K562 (cell line): ENCODE results near the gene TOX3. TPM values are rescaled to one million over a fixed set of nuclear protein-coding genes. Genes with fewer than 3 reads are reported as not detected.

Experiments used
- ATAC-seq: fragments of 200-7000 bp; cut with Tn5 transposase; 3 replicates; pipeline ENCODE4 v1.9.1; 2020; ENCODE audit warnings: moderate library complexity
- BruUV-seq: library from RNA; stranded (reverse); fragments of 400-500 nt; replicated peaks from 2 replicates; lab custom pipeline; 2021; lab: Mats Ljungman, UMichigan
- CTCF ChIA-PET: fragments of 300-600 bp; formaldehyde crosslinking; extraction: SDS; loops from one replicate; lab custom pipeline; 2021; ENCODE audit warnings: low intra/inter-chr PET ratio; lab: Yijun Ruan, JAX
- POLR2A ChIA-PET: fragments of 300-600, 350-650 bp; sonication (Branson Sonifier 250); formaldehyde crosslinking; extraction: SDS; loops from one replicate; lab custom pipeline; 2021; ENCODE audit warnings: antibody characterized with exemption, inconsistent platforms; lab: Yijun Ruan, JAX
- DNase-seq, 4 experiments: peaks; one replicate each; pipeline versions ENCODE4 v3.0.0 to v3.0.0-alpha.2; 2011 to 2018; ENCODE audit warnings: low spot score in 3 of 4, mixed read lengths in 3 of 4; ENCODE audit errors: extremely low read depth in 1 of 4
- FAIRE-seq: peaks from 2 replicates; lab custom pipeline; 2011; peaks lifted over from hg19 to GRCh38; lab: Jason Lieb, UNC
- H2AFZ ChIP-seq: 2 replicates; pipeline ENCODE4 v1.6.0; 2011; ENCODE audit warnings: low read depth, low read length, control low read depth, inconsistent platforms
- H3K27ac ChIP-seq: fragments of 200-600 bp; 3 replicates; pipeline ENCODE4 v1.8.0; 2011; ENCODE audit warnings: low read depth, mild to moderate bottlenecking, control low read depth, inconsistent platforms, low read length, moderate library complexity, mixed read lengths; ENCODE audit errors: extremely low read depth
- H3K27me3 ChIP-seq, 2 experiments: fragments of 300-600 bp in 1 of 2; 2 replicates in 1 of 2; 3 replicates in 1 of 2; pipeline versions ENCODE4 v1.6.0 to v1.8.0; 2011; ENCODE audit warnings: inconsistent platforms in 2 of 2, low read length in 2 of 2, mild to moderate bottlenecking in 1 of 2, mixed read lengths in 1 of 2, moderate library complexity in 1 of 2; ENCODE audit not compliant: control insufficient read depth in 2 of 2, insufficient read depth in 2 of 2
- H3K36me3 ChIP-seq: fragments of 300-600 bp; 3 replicates; pipeline ENCODE4 v1.8.0; 2011; ENCODE audit warnings: mild to moderate bottlenecking, low read length, inconsistent platforms; ENCODE audit not compliant: control insufficient read depth, insufficient read depth
- H3K4me1 ChIP-seq, 2 experiments: fragments of 200-600 bp in 1 of 2; replicated peaks in 1 of 2; 2 replicates in 1 of 2; 3 replicates in 1 of 2; pipeline versions ENCODE4 v1.5.1 to v1.8.0; 2011; ENCODE audit warnings: inconsistent platforms in 2 of 2, low read length in 2 of 2, mild to moderate bottlenecking in 1 of 2, mixed read lengths in 1 of 2, moderate library complexity in 1 of 2; ENCODE audit not compliant: control insufficient read depth in 2 of 2, insufficient read depth in 2 of 2
- H3K4me2 ChIP-seq: 2 replicates; pipeline ENCODE4 v1.6.1; 2011; ENCODE audit warnings: low read length, control low read depth, inconsistent platforms, mixed read lengths; ENCODE audit not compliant: insufficient read depth
- H3K4me3 ChIP-seq: fragments of 200-600 bp; sonication (generic), shearing (Covaris generic); 2 replicates; pipeline ENCODE4 v1.5.1; 2016; ENCODE audit warnings: control low read depth, inconsistent platforms
- H3K79me2 ChIP-seq: fragments of 200-600 bp; 3 replicates; pipeline ENCODE4 v1.8.0; 2011; ENCODE audit warnings: low read length, inconsistent platforms; ENCODE audit not compliant: control insufficient read depth, insufficient read depth
- H3K9ac ChIP-seq, 2 experiments: 2 replicates each; pipeline versions ENCODE4 v1.6.0 to v1.6.1; 2011; ENCODE audit warnings: low read depth in 2 of 2, low read length in 2 of 2, control low read depth in 1 of 2, inconsistent platforms in 1 of 2, mild to moderate bottlenecking in 1 of 2, mixed read lengths in 1 of 2; ENCODE audit not compliant: insufficient read depth in 1 of 2
- H3K9me1 ChIP-seq: one replicate; pipeline ENCODE4 v1.6.0; 2011; ENCODE audit warnings: inconsistent platforms, mild to moderate bottlenecking, low read length, moderate library complexity; ENCODE audit not compliant: control insufficient read depth, insufficient read depth
- H3K9me3 ChIP-seq: replicated peaks from 2 replicates; pipeline ENCODE4 v1.5.1; 2011; ENCODE audit warnings: low read depth, low read length, inconsistent platforms; ENCODE audit not compliant: control insufficient read depth, insufficient read depth
- H4K20me1 ChIP-seq: replicated peaks from 2 replicates; pipeline ENCODE4 v1.6.1; 2011; ENCODE audit warnings: low read length, inconsistent platforms, mixed read lengths; ENCODE audit not compliant: control insufficient read depth, insufficient read depth
- CAMTA2 ChIP-seq: fragments of 250-450 bp; sonication (Bioruptor Pico); conservative IDR thresholded peaks from 2 replicates; pipeline ENCODE4 v1.5.1; 2022
- KDM2B ChIP-seq: fragments of 250-450 bp; sonication (Bioruptor Pico); IDR thresholded peaks from 2 replicates; pipeline ENCODE4 v1.8.0; 2021; ENCODE audit warnings: mild to moderate bottlenecking, moderate library complexity
- MTA3 ChIP-seq: fragments of 450-650 bp; formaldehyde crosslinking; IDR thresholded peaks from 2 replicates; pipeline ENCODE4 v1.6.1; 2017; ENCODE audit warnings: mild to moderate bottlenecking, borderline replicate concordance
- PCBP1 ChIP-seq: fragments of 200-400 bp; formaldehyde crosslinking; IDR thresholded peaks from 2 replicates; pipeline ENCODE4 v1.6.1; 2018; ENCODE audit warnings: mild to moderate bottlenecking, low read depth, low read length; ENCODE audit not compliant: poor library complexity, severe bottlenecking
- PRMT5 ChIP-seq: sonication (generic); formaldehyde crosslinking; IDR thresholded peaks from 2 replicates; pipeline ENCODE4 v1.5.0; 2020; ENCODE audit warnings: missing genetic modification reagents
- WHSC1 ChIP-seq: IDR thresholded peaks from one replicate; pipeline ENCODE4 v1.6.1; 2012; ENCODE audit warnings: low read length, control low read depth, inconsistent platforms
- ZNF212 ChIP-seq: fragments of 450-650 bp; formaldehyde crosslinking; IDR thresholded peaks from 2 replicates; pipeline ENCODE4 v1.4.0; 2020; ENCODE audit warnings: mild to moderate bottlenecking
- ZNF274 ChIP-seq: IDR thresholded peaks from 2 replicates; pipeline ENCODE4 v1.6.1; 2011; ENCODE audit warnings: low read depth, mild to moderate bottlenecking, low read length, moderate library complexity, borderline replicate concordance
- whole genome bisulfite sequencing: fragments of 100-300 bp; shearing (Covaris generic); methylation state at CpG from one replicate; pipeline ENCODE4 v1.1.6; 2016; ENCODE audit warnings: low coverage, mixed read lengths; ENCODE audit not compliant: insufficient coverage; ENCODE audit errors: missing lambda C conversion rate; 5-methylcytosine and 5-hydroxymethylcytosine counted together
- in situ Hi-C: fragments of 300-500 bp; cut with MboI; formaldehyde crosslinking; loops from 4 replicates; pipeline ENCODE4 v1.15.0; 2018; ENCODE audit warnings: inconsistent platforms, mixed read lengths
- intact Hi-C: fragments of 100-400 bp; cut with micrococcal nuclease; formaldehyde crosslinking; loops from 2 replicates; pipeline ENCODE4 v1.14.2; 2022
- polyA plus RNA-seq, 8 experiments: library from polyadenylated mRNA; depleted of rRNA in 4 of 8; stranded (reverse) in 5 of 8; unstranded in 3 of 8; fragments of >200 nt; fragmentation: Nextera tagmentation in 2 of 8; fragmentation: Illumina TruSeq in 1 of 8; extraction: Ambion mirVana in 2 of 8; extraction: Trizol in 1 of 8; gene quantifications; 2 replicates each; pipeline versions ENCODE4 v1.2.1 to v1.2.3, GENCODE V29; 2011 to 2014; ENCODE audit warnings: inconsistent platforms in 1 of 8, missing spikeins in 1 of 8
- total RNA-seq, 7 experiments: library from RNA; depleted of rRNA in 6 of 7; stranded (reverse); fragments of >200 nt in 6 of 7; fragmentation: Illumina TruSeq in 2 of 7; extraction: Trizol in 2 of 7; gene quantifications; 2 replicates each; pipeline versions ENCODE4 v1.2.1 to v1.2.3, GENCODE V29; 2011 to 2021; ENCODE audit warnings: low replicate concordance in 1 of 7
- TF ChIP-seq, protein P1 (sequence below): fragments of 250-450 bp; sonication (Bioruptor Pico); IDR thresholded peaks from 2 replicates; pipeline ENCODE4 v1.5.0; 2021
- TF ChIP-seq, protein P2 (sequence below): IDR thresholded peaks from 2 replicates; pipeline ENCODE4 v1.6.1; 2011; ENCODE audit not compliant: insufficient read length; ENCODE audit errors: extremely low read depth
- TF ChIP-seq, protein P3 (sequence below): fragments of 450-650 bp; IDR thresholded peaks from 2 replicates; pipeline ENCODE4 v1.6.1; 2014; ENCODE audit warnings: low read depth, mild to moderate bottlenecking, moderate library complexity, borderline replicate concordance

The TOX3 gene
- total and polyA plus RNA-seq, 9 of the 15 experiments (the other 6 are each of a cell fraction or from before 2014, with no cell fraction given): not detected

DNA sequence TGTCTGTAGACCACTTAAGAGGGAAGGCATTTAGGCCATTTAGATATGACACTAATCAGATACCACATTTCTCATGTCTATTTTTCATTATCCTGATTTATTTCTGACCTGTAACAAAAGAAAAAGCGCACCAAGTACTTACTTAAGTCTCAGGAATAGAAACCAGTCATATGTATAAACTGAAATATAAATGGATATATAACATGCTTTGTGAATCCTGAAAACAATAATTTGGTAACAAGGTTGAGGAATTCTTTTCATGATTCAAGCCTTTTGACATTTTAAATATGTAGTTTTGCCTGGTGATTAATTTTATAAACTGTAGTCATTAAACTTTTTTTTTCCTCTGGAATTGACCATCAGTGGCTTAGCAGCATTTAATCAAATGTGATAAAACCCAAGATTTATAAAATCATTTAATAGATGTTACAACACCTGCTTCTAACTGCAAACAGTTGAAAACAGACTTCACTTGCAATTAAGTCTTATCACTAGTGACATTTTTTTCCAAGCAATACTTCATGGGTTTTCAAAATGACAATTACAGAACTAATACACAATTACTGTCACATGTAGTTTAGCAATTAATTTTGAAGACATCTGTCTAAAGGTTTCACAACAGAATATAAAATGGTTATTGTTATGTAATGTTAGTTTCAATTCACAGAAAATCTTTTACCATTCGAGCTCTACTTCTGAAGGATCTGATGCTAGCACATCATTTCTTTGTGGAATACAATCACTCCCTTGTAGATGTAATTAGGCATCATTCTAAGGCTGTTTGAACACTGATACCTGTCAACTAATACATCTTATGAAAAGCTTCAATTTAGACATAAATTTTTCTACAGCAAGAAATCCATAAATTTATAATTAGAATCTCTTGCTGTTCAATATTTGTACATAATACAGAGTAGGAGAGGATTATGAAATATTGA is 110.3 kb downstream of the TOX3 start:
- no TSS peak for BruUV-seq
- TF ChIP-seq CAMTA2 (CRISPR knock-in tag): no peak
- no peak for TF ChIP-seq MTA3
- TF ChIP-seq PCBP1: no peak
- TF ChIP-seq KDM2B (CRISPR knock-in tag): no peak
- TF ChIP-seq, protein P1, sequence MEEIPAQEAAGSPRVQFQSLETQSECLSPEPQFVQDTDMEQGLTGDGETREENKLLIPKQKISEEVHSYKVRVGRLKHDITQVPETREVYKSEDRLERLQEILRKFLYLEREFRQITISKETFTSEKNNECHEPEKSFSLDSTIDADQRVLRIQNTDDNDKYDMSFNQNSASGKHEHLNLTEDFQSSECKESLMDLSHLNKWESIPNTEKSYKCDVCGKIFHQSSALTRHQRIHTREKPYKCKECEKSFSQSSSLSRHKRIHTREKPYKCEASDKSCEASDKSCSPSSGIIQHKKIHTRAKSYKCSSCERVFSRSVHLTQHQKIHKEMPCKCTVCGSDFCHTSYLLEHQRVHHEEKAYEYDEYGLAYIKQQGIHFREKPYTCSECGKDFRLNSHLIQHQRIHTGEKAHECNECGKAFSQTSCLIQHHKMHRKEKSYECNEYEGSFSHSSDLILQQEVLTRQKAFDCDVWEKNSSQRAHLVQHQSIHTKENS (CRISPR knock-in tag): no peak
- TF ChIP-seq, protein P2, sequence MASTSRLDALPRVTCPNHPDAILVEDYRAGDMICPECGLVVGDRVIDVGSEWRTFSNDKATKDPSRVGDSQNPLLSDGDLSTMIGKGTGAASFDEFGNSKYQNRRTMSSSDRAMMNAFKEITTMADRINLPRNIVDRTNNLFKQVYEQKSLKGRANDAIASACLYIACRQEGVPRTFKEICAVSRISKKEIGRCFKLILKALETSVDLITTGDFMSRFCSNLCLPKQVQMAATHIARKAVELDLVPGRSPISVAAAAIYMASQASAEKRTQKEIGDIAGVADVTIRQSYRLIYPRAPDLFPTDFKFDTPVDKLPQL: no peak
- no peak for TF ChIP-seq ZNF274
- TF ChIP-seq PRMT5: no peak
- TF ChIP-seq, protein P3, sequence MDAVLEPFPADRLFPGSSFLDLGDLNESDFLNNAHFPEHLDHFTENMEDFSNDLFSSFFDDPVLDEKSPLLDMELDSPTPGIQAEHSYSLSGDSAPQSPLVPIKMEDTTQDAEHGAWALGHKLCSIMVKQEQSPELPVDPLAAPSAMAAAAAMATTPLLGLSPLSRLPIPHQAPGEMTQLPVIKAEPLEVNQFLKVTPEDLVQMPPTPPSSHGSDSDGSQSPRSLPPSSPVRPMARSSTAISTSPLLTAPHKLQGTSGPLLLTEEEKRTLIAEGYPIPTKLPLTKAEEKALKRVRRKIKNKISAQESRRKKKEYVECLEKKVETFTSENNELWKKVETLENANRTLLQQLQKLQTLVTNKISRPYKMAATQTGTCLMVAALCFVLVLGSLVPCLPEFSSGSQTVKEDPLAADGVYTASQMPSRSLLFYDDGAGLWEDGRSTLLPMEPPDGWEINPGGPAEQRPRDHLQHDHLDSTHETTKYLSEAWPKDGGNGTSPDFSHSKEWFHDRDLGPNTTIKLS: no peak
- TF ChIP-seq ZNF212 (CRISPR knock-in tag): no peak
- TF ChIP-seq WHSC1: no peak
- TF ChIP-seq, all 486 proteins: peak for 0
- Histone ChIP-seq H3K9ac (no peak overlapping the region), H3K4me1 (no peaks in the 10 kb centered on the region), H3K36me3 (no peaks in the 10 kb centered on the region), H3K4me2 (no peak overlapping the region), H3K27ac (no peak overlapping the region), H4K20me1 (no peaks in the 10 kb centered on the region), H3K9me1 (no peaks in the 10 kb centered on the region), H2AFZ (no peak overlapping the region), H3K9me3 (no peaks in the 10 kb centered on the region), H3K27me3 (no peaks in the 10 kb centered on the region), H3K4me3 (no peak overlapping the region), H3K79me2 (no peaks in the 10 kb centered on the region)
- FAIRE-seq (no peak), DNase-seq (no peak), ATAC-seq (no peak)
- POLR2A ChIA-PET: no interaction called here
- CTCF ChIA-PET: interaction anchor here (0.7 kb wide), 1 partner anchor 845 kb away, joined by 3 read pairs; no protein-coding TSS in a partner anchor
- intact Hi-C loops: no loop called here
- in situ Hi-C loops: no loop called here
- WGBS: 0% methylated on average over 2 of the region's 2 CpGs
